Anterior cingulate cortex (tissue), 58 donors: Measurements from ENCODE around the gene CCDC8.
"Not testable (repeated sequence)": the region's sequence is repeated elsewhere in the genome, so short reads cannot be mapped to it uniquely, and the experiment has no call there.

ENCODE experiments used
- DNase-seq, 58 donors: peaks; one replicate each; lab custom pipeline; 2025; lab: John Stamatoyannopoulos, UW

Gene CCDC8

GRCh38 chr19:46413262-46414031, at the start of gene CCDC8:
TSS of gene CCDC8 (minus strand) at chr19:46413564. CDS start at chr19:46412810, 754 bp downstream.
- DNase-seq = peak in 39 of 58 donors; percentile 9 to 73 (median 33)

GRCh38 chr19:46461537-46461936, 48.2 kb upstream of the CCDC8 start:
- no peak for DNase-seq

GRCh38 chr19:46460981-46461380, 47.6 kb upstream of the CCDC8 start:
- no peak for DNase-seq

- DNase-seq = no peak
These were observed 46.7 kb upstream of the CCDC8 start for GRCh38 chr19:46460055-46460454.

- DNase-seq = no peak
These were observed 43.6 kb upstream of the CCDC8 start for GRCh38 chr19:46456930-46457329.

- no peak for DNase-seq
These were observed 40.9 kb upstream of the CCDC8 start for GRCh38 chr19:46454244-46454643.

- DNase-seq = no peak
These were observed 40.3 kb upstream of the CCDC8 start for GRCh38 chr19:46453661-46454060.

- DNase-seq = no peak
These were observed 38.8 kb upstream of the CCDC8 start for GRCh38 chr19:46452186-46452585.

GRCh38 chr19:46451352-46451751, 38.0 kb upstream of the CCDC8 start:
- peak in 6 of 58 donors; percentile 5 to 49 (median 20) for DNase-seq

- no peak for DNase-seq
These were observed 37.4 kb upstream of the CCDC8 start for GRCh38 chr19:46450737-46451136.

GRCh38 chr19:46449228-46449627, 35.9 kb upstream of the CCDC8 start:
- DNase-seq = no peak

- no peak for DNase-seq
These were observed 35.2 kb upstream of the CCDC8 start for GRCh38 chr19:46448601-46449000.

- peak in 1 of 58 donors; percentile 21 for DNase-seq
These were observed 34.5 kb upstream of the CCDC8 start for GRCh38 chr19:46447824-46448223.

GRCh38 chr19:46447006-46447405, 33.6 kb upstream of the CCDC8 start:
- no peak for DNase-seq

GRCh38 chr19:46446021-46446420, 32.7 kb upstream of the CCDC8 start:
- no peak for DNase-seq

GRCh38 chr19:46442808-46443450, 29.6 kb upstream of the CCDC8 start:
- no peak for DNase-seq

- DNase-seq = no peak
These were observed 28.5 kb upstream of the CCDC8 start for GRCh38 chr19:46441866-46442265.

- not testable (repeated sequence) for DNase-seq
These were observed 22.3 kb upstream of the CCDC8 start for GRCh38 chr19:46435689-46436088.

GRCh38 chr19:46435009-46435408, 21.6 kb upstream of the CCDC8 start:
- peak in 45 of 58 donors; percentile 15 to 90 (median 53) for DNase-seq

GRCh38 chr19:46433470-46433869, 20.1 kb upstream of the CCDC8 start:
- not testable (repeated sequence) for DNase-seq

GRCh38 chr19:46431824-46432223, 18.5 kb upstream of the CCDC8 start:
- no peak for DNase-seq

GRCh38 chr19:46429999-46430398, 16.6 kb upstream of the CCDC8 start:
- DNase-seq = no peak
